Stomach smooth muscle (tissue), 2 donors: ENCODE results near the gene PRR35.

Experiments
- H3K27ac ChIP-seq: one replicate; pipeline ENCODE4 v1.7.0; 2013; ENCODE audit warnings: mild to moderate bottlenecking, low read length, inconsistent platforms
- H3K27me3 ChIP-seq, 2 donors: one replicate each; pipeline ENCODE4 v1.7.0; 2013; ENCODE audit warnings: low read length in 2 of 2; ENCODE audit not compliant: insufficient read depth in 2 of 2, control insufficient read depth in 1 of 2
- H3K36me3 ChIP-seq, 2 donors: one replicate each; pipeline ENCODE4 v1.7.0; 2013; ENCODE audit warnings: low read length in 2 of 2; ENCODE audit not compliant: control insufficient read depth in 2 of 2, insufficient read depth in 2 of 2
- H3K4me1 ChIP-seq: one replicate; pipeline ENCODE4 v1.7.0; 2013; ENCODE audit warnings: low read length; ENCODE audit not compliant: control insufficient read depth, insufficient read depth
- H3K4me3 ChIP-seq, 2 donors: one replicate each; pipeline ENCODE4 v1.7.0; 2013; ENCODE audit warnings: low read length in 2 of 2
- H3K9ac ChIP-seq, 2 donors: one replicate each; pipeline ENCODE4 v1.7.0; 2013; ENCODE audit warnings: low read length in 2 of 2, mild to moderate bottlenecking in 1 of 2
- H3K9me3 ChIP-seq, 2 donors: one replicate each; pipeline ENCODE4 v1.7.0; 2013; ENCODE audit warnings: low read length in 2 of 2; ENCODE audit not compliant: control insufficient read depth in 2 of 2
- donor health status: healthy.
- donor health status: Pancreatic carcinoma.

PRR35 gene

GRCh38 chr16:537415-538335 is 22.5 kb upstream of the PRR35 start:
- Histone ChIP-seq H3K4me1 (no peaks in the 10 kb centered on the region), H3K9ac (no peak overlapping the region), H3K4me3 (no peak overlapping the region), H3K36me3 (peaks cover 3 to 5% of the 10 kb centered on the region in 2 donors), H3K9me3 (no peaks in the 10 kb centered on the region), H3K27ac (no peak overlapping the region), H3K27me3 (no peaks in the 10 kb centered on the region)

- no peak overlapping the region for H3K27ac ChIP-seq
- H3K9ac ChIP-seq = no peak overlapping the region
- H3K27me3 ChIP-seq = no peaks in the 10 kb centered on the region
- no peaks in the 10 kb centered on the region for H3K9me3 ChIP-seq
- H3K36me3 ChIP-seq = peaks cover 3 to 5% of the 10 kb centered on the region in 2 donors
- no peak overlapping the region for H3K4me3 ChIP-seq
- H3K4me1 ChIP-seq = no peaks in the 10 kb centered on the region
These were observed 20.2 kb upstream of the PRR35 start for GRCh38 chr16:539901-540530.

DNA sequence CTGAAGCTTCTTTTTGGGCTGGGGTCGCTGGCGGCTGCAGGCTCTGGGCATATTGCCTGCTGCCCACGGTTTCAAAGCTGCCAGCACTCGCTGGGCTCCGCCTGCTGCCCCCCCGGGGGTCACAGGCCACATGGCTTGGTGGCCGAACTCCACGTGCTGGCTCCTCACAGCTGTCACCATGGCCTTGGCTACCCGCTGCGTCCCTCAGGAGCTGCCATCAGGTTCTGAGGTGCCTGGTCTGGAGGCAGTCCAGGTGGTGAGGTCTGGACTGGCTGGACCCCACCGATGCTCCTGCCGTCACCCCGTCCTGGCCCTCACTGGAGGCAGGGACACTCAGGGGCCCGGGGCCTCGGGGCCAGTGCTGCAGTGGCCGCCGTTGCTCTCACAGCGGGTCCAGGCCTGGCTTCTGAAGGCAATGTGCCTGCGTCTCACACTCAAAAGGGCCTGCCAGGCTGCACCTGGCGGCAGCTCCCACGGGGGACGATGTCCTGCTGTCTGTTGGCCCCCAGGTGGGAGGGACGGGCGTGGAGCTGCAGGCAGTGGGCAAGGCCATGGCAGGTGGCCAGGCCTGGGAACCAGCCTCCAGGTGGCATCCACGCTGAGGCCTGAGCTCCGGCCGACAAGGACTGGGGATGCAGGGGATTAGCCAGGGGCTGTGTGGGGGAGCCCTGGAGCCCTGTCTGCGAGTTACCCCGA is 19.4 kb upstream of the PRR35 start:
- Histone ChIP-seq H3K27ac (no peak overlapping the region), H3K9me3 (no peaks in the 10 kb centered on the region), H3K9ac (no peak overlapping the region), H3K4me1 (no peaks in the 10 kb centered on the region), H3K4me3 (no peak overlapping the region), H3K27me3 (no peaks in the 10 kb centered on the region), H3K36me3 (peaks cover 3 to 5% of the 10 kb centered on the region in 2 donors)

DNA sequence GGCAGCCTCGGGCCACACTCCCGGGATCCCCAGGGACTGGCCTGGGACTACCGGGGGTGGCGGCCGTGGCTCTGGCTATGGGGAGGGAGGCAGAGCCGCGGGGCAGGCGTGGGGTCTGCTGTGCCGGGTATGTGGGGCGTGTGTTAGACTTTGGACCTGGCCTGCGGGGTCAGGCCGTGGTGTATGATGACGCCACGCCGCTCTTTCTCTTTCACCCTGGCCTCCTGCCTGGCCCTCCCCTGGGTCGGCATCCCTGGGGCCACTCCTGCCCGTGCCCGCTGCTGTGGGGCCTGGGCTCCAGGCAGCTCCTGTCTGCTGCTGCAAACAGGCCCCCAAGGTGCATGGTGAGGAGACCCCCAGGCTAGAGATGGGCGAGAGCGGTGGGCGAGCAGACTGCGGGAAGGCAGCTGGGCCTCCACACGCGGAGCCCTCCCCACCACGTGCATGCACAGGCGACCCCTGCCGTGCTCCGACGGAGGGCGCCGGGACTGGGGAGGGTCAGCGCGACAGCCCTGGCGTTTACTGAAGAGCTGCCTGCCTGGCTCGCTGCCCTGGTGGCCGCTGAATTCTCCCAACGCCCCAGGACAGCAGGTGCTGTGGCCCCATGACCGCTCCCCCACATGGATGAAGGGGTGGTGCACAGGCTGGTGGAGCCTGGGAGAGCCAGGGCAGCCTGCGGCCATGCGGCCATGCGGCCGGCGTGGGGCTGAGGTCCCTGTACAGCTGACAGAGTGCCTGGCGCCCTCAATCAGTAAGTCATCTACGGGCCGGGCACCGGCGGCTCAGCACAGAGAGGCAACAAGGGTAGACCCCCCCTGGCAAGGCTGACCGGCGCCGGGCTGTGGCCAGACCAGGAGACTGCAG is 16.7 kb upstream of the PRR35 start:
- Histone ChIP-seq H3K9me3 (no peaks in the 10 kb centered on the region), H3K27ac (no peak overlapping the region), H3K9ac (no peak overlapping the region), H3K36me3 (peaks cover 0 to 2% of the 10 kb centered on the region in 2 donors), H3K4me3 (no peak overlapping the region), H3K27me3 (no peaks in the 10 kb centered on the region), H3K4me1 (no peaks in the 10 kb centered on the region)

DNA sequence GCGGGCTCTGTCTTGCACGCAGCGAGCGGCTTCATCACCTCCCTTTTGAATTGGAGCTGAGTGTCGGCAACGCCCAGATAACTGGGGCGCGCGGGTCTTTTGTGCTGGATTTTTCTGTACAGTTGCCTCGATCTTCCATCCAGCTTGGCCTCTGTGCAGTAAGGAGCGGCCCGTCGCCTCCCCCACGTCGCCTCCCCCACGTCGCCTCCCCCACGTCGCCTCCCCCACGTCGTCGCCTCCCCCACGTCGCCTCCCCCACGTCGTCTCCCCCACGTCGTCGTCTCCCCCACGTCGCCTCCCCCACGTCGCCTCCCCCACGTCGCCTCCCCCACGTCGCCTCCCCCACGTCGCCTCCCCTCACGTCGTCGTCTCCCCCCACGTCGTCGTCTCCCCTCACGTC is 15.7 kb upstream of the PRR35 start:
- peaks cover 0 to 2% of the 10 kb centered on the region in 2 donors for H3K36me3 ChIP-seq
- H3K27ac ChIP-seq = no peak overlapping the region
- H3K4me1 ChIP-seq = no peaks in the 10 kb centered on the region
- no peaks in the 10 kb centered on the region for H3K9me3 ChIP-seq
- H3K4me3 ChIP-seq = no peak overlapping the region
- H3K27me3 ChIP-seq = no peaks in the 10 kb centered on the region
- H3K9ac ChIP-seq = no peak overlapping the region

DNA sequence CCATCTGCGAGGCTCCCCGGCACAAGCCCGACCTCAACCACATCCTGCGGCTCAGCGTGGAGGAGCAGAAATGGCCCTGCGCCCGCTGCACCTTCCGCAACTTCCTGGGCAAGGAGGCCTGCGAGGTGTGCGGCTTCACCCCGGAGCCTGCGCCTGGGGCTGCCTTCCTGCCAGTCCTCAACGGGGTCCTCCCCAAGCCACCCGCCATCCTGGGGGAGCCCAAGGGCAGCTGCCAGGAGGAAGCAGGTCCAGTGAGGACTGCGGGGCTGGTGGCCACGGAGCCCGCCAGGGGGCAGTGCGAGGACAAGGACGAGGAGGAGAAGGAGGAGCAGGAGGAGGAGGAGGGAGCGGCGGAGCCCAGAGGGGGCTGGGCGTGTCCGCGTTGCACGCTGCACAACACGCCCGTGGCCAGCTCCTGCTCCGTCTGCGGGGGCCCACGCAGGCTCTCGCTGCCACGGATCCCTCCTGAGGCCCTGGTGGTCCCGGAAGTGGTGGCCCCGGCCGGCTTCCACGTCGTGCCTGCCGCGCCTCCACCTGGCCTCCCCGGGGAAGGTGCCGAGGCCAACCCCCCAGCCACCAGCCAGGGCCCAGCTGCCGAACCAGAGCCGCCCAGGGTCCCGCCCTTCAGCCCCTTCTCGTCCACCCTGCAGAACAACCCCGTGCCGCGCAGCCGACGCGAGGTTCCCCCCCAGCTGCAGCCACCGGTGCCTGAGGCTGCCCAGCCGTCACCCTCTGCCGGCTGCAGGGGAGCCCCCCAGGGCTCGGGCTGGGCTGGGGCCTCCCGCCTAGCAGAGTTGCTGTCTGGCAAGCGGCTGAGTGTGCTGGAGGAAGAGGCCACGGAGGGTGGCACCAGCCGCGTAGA is 13.1 kb upstream of the PRR35 start:
- H3K36me3 ChIP-seq = peaks cover 0 to 5% of the 10 kb centered on the region in 2 donors
- H3K9me3 ChIP-seq = no peaks in the 10 kb centered on the region
- H3K27ac ChIP-seq = no peak overlapping the region
- no peak overlapping the region for H3K4me3 ChIP-seq
- H3K9ac ChIP-seq = no peak overlapping the region
- H3K4me1 ChIP-seq = no peaks in the 10 kb centered on the region
- H3K27me3 ChIP-seq = no peaks in the 10 kb centered on the region

DNA sequence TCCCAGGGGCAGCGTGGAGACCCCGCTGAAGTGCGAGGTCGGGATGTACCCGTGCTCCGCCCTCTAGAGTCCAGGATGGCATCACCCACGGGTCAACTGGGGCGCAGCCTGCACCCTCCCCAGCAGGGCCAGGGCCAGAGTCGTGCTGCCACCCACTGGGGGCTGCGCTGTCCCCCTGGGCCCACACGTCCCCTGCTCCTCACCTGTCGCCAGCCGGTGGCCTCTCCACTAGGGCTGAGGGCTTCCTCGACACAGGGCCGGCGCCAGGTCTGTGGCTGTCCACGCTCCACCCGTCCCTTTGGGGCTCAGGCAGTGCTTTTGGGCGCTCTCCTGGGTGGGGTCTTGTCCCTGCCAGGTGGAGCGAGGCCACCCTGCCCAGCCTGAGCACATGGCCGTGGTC is 11.6 kb upstream of the PRR35 start:
- Histone ChIP-seq H3K27me3 (no peaks in the 10 kb centered on the region), H3K27ac (no peak overlapping the region), H3K9me3 (no peaks in the 10 kb centered on the region), H3K4me3 (no peak overlapping the region), H3K9ac (no peak overlapping the region), H3K4me1 (no peaks in the 10 kb centered on the region), H3K36me3 (peaks cover 0 to 5% of the 10 kb centered on the region in 2 donors)

- Histone ChIP-seq H3K27me3 (no peaks in the 10 kb centered on the region), H3K36me3 (peaks cover 0 to 5% of the 10 kb centered on the region in 2 donors), H3K9me3 (no peaks in the 10 kb centered on the region), H3K4me3 (no peak overlapping the region), H3K27ac (no peak overlapping the region), H3K9ac (no peak overlapping the region), H3K4me1 (no peaks in the 10 kb centered on the region)
These were observed 10.5 kb upstream of the PRR35 start for GRCh38 chr16:549544-550263.

DNA sequence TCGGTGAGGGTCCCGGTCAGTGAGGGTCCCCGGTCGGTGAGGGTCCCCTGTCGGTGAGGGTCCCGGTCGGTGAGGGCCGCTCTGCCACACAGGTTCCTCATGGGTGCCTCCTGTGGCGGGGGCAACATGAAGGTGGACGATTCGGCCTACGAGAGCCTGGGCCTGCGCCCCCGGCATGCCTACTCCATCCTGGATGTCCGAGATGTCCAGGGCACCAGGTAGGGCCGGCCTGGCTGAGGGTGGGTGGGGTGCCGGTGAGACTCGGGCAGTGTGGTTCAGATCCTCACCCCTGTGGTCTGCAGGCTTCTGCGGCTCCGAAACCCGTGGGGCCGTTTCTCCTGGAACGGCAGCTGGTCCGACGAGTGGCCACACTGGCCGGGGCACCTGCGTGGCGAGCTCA is 9.0 kb upstream of the PRR35 start:
- Histone ChIP-seq H3K4me1 (no peaks in the 10 kb centered on the region), H3K4me3 (no peak overlapping the region), H3K27me3 (no peaks in the 10 kb centered on the region), H3K9ac (no peak overlapping the region), H3K36me3 (peaks cover 0 to 5% of the 10 kb centered on the region in 2 donors), H3K27ac (no peak overlapping the region), H3K9me3 (no peaks in the 10 kb centered on the region)
